ENCODE data around the gene KRT8. TPM values are rescaled to one million over a fixed set of nuclear protein-coding genes. Genes with fewer than 3 reads are reported as not detected.

KRT8 gene
- total RNA-seq, 4 donors from 2014 or later, result 92.8 to 1,088 (median 251) TPM

DNA sequence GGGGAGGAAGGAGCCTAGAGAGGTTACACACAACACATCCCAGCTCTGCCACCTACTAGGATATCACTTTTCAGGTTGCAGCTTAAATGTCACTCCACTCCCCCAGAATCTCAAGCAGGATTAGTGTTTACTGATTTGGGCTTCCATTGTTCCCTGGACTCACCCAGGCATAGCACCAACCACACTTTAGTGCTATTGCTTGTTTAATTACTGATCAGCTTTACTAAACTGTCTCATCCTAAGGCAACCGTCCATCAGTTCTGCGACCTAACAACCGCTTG lies 38.0 kb upstream of the KRT8 start:
- TF ChIP-seq, protein P1, sequence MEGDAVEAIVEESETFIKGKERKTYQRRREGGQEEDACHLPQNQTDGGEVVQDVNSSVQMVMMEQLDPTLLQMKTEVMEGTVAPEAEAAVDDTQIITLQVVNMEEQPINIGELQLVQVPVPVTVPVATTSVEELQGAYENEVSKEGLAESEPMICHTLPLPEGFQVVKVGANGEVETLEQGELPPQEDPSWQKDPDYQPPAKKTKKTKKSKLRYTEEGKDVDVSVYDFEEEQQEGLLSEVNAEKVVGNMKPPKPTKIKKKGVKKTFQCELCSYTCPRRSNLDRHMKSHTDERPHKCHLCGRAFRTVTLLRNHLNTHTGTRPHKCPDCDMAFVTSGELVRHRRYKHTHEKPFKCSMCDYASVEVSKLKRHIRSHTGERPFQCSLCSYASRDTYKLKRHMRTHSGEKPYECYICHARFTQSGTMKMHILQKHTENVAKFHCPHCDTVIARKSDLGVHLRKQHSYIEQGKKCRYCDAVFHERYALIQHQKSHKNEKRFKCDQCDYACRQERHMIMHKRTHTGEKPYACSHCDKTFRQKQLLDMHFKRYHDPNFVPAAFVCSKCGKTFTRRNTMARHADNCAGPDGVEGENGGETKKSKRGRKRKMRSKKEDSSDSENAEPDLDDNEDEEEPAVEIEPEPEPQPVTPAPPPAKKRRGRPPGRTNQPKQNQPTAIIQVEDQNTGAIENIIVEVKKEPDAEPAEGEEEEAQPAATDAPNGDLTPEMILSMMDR (IDR thresholded peaks at IDR 0.05), result no peak
- DNase-seq (ENCODE audit: low spot score) (no peak), ATAC-seq (ENCODE audit: low FRiP score) (no peak)

DNA sequence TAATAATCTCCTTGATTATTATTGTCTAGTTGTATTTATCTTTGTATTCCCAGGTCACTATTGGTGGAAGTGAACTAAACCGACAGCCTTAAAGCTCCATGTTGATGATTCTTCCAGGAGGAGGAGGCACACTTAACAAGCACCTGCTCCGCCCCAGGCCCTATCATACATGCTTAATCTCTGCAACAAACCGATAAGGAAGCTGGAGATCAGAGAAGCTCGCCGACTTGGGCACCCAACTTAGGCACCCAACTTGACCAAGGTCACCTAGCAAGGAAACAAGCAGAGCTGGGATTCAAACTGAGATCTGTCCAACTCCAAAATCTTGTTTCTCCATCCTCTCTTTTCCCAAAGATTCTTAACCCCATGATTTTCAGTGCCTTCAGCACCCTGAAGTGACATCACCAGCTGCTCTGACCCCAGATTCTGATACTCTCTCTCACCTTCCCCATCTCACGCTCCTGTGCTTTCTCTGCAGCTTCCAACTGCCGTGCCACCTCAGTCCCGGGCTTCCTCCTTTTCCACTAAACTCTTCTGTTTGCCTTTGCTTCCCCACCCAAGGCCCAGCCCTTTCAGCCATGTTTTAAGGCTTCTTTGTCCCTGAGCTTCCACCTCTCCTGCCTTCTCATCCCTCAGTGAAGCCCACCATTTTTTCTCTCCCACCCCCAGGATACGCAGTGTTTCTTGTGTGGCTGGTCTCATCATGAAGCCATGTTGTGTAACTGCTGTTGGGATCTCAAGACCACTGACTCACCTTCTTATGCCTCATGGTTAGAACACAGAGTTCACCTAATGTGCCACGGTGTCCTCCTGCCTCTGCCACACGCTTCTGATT lies 37.4 kb upstream of the KRT8 start:
- TF ChIP-seq, protein P1 (IDR thresholded peaks at IDR 0.05), result no peak
- no peak for DNase-seq (ENCODE audit: low spot score)
- ATAC-seq (ENCODE audit: low FRiP score), result no peak

DNA sequence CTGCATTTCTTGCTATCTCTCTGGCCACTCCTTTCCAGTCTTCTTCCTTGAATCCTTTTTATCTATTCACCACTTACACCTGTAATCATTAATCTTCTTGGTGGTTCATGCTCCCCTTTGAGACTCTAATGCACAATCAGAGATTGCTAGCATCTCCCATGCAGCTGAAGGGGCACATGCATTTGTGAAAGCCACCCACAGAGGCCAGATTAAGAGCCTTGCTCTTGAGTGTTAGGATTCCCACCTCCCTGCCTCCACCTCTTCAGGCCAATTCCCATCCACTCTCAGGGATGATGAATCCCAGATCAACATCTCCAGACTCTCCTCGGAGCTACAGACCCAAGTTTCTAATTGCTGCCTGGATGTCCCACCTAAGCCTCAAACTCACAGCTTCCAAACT lies 24.7 kb upstream of the KRT8 start:
- no peak for DNase-seq (ENCODE audit: low spot score)
- TF ChIP-seq, protein P1 (IDR thresholded peaks at IDR 0.05), result no peak
- no peak for ATAC-seq (ENCODE audit: low FRiP score)

DNA sequence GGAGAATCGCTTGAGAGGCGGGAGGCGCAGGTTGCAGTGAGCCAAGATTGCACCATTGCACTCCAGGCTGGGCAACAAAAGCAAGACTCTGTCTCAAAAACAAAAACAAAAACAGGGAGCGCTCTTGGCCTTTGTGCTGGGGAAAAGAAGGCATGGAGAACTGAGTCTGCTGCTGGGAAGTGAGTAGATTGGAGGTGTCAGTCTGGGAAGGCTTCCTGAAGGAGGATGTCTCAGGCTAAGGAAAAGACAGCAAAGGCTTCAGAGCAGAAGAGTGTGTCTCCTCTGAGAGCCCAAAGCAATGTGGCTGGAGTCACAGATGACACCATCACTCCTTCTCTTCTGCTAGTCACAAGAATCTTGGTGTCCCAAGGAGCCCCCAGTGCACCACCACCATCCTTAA lies 23.1 kb upstream of the KRT8 start:
- ATAC-seq (ENCODE audit: low FRiP score), result no peak
- no peak for DNase-seq (ENCODE audit: low spot score)
- TF ChIP-seq, protein P1 (IDR thresholded peaks at IDR 0.05), result no peak

DNA sequence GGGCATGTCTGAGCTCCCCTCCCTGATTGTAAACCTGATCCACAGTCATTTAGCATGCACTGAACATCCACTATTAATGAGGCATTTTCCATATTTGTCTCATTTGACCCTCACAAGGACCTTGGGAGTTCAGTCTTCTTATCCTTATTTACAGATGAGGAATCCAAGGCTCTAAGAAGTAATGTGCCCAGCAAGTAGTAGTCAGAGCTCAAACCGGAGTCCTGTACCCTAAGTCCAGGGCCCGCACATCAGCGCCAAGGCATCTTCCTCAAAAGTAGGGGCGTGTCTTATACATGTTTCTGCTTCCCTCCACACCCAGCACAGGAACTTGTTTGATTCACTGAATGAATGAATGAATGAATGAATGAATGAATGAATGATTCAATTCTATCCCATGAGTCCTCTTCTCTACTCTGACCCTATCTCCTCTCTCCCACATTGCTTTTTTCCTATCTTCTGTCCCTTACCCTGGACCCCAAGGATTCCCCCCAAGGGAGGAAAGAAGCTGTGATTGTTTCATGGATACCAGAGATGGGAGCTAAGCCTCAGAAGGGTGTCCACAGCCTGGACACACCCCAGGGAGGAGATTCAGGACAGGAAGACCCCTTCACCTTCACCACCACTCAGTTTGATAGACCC lies 21.8 kb upstream of the KRT8 start:
- no peak for ATAC-seq (ENCODE audit: low FRiP score)
- TF ChIP-seq, protein P1 (IDR thresholded peaks at IDR 0.05), result no peak

DNA sequence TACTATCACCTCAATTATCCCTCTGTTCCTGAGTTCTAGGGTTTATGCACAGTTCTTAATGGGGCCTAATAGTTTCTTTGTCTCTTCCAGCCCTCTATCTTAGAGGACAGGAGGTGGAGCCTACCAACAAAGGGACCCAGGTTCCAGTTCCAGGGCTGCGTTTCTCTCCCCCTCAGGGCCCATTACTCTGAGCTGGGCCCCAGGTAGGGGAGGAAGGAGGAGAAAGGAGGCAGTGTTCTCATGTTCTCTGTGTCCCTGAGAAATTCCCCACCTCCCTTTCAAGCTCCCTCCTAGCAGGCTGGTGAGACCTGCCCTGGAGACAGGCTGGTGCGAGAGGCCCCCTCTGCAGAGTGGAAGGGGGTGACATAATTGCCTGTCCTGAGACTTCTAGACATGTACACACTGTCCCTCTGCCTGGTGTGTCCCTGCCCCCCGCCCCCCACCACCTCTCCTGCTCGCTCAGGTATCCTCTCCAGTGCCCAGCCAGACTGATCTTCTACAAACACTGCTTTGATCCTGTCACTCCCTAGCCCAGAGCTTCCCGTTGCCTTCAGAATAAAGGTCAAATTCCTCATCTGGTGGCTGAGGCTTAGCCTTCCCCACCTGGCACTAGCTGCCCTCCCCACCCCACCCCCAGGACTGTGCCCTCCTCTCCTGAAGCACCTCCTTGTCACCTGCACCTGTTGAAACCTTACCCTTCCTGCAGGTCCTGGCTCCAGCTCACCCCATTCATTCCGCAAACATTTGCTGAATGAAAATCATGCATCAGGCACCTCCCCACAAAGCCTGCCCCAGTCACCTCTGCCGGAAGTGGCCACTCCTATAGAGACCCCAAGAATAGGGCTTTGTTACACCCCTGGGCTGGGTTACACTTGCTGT lies 21.1 kb upstream of the KRT8 start:
- ATAC-seq (ENCODE audit: low FRiP score), result no peak
- TF ChIP-seq, protein P1 (IDR thresholded peaks at IDR 0.05), result no peak
- DNase-seq (ENCODE audit: low spot score), result no peak

More for the DNA sequence above, 21.8 kb upstream of the KRT8 start:
- DNase-seq (ENCODE audit: low spot score), result no peak

All from omental fat pad (tissue), 4 donors.